Stimulated activated CD4-positive, alpha-beta T cell treated with anti-CD3 and anti-CD28 coated beads, Interleukin-15, amount 100 ng/mL, for 48 hours (primary cell): Measurements from ENCODE around the gene INPP5D.

Experiments
- DNase-seq, 2 donors: peaks; one replicate each; pipeline ENCODE4 v3.0.0-alpha.2; 2020; ENCODE audit warnings: low read depth in 2 of 2

The INPP5D gene

GRCh38 chr2:233236820-233237589 lies 176.9 kb downstream of the INPP5D start:
- DNase-seq, result no peak

- DNase-seq, result no peak
These were observed 180.8 kb downstream of the INPP5D start for GRCh38 chr2:233240897-233241296.

- no peak for DNase-seq
These were observed 181.7 kb downstream of the INPP5D start for GRCh38 chr2:233241803-233242202.

- DNase-seq, result no peak
These were observed 182.2 kb downstream of the INPP5D start for GRCh38 chr2:233242231-233242927.

GRCh38 chr2:233243348-233243747 lies 183.2 kb downstream of the INPP5D start:
- DNase-seq, result no peak

- no peak for DNase-seq
These were observed 184.7 kb downstream of the INPP5D start for GRCh38 chr2:233244818-233245217.

- no peak for DNase-seq
These were observed 185.3 kb downstream of the INPP5D start for GRCh38 chr2:233245406-233245805.

- DNase-seq, result no peak
These were observed 187.0 kb downstream of the INPP5D start for GRCh38 chr2:233247116-233247515.

- peak; percentile 52 to 68 for DNase-seq
These were observed 187.6 kb downstream of the INPP5D start for GRCh38 chr2:233247744-233248143.

- no peak for DNase-seq
These were observed 188.9 kb downstream of the INPP5D start for GRCh38 chr2:233248999-233249398.

GRCh38 chr2:233250568-233250967 lies 190.4 kb downstream of the INPP5D start:
- DNase-seq, result no peak

GRCh38 chr2:233250985-233251305 lies 190.8 kb downstream of the INPP5D start:
- no peak for DNase-seq

- DNase-seq, result peak; percentile 94 to 95
These were observed 191.4 kb downstream of the INPP5D start, which contains the start of gene ATG16L1 for GRCh38 chr2:233251306-233252116. TSS of gene ATG16L1 (plus strand) at chr2:233251673. CDS start at chr2:233251828, 155 bp downstream.

GRCh38 chr2:233252227-233252626 lies 192.1 kb downstream of the INPP5D start:
- DNase-seq, result no peak

- no peak for DNase-seq
These were observed 195.0 kb downstream of the INPP5D start for GRCh38 chr2:233255151-233255550.

GRCh38 chr2:233256048-233256447 lies 195.9 kb downstream of the INPP5D start:
- no peak for DNase-seq
